Muscle layer of duodenum (tissue), 2 donors: Measurements from ENCODE around the gene NNT.
A peak's percentile ranks its signal among the peaks of the same experiment; 100 is the strongest.
"Not testable (repeated sequence)": the region's sequence is repeated elsewhere in the genome, so short reads cannot be mapped to it uniquely, and the experiment has no call there.

Source experiments
- H3K27ac ChIP-seq: one replicate; pipeline ENCODE4 v1.7.0; 2013; ENCODE audit warnings: mild to moderate bottlenecking, low read length
- H3K27me3 ChIP-seq: one replicate; pipeline ENCODE4 v1.7.0; 2013; ENCODE audit warnings: low read depth, mild to moderate bottlenecking, control low read depth, low read length
- H3K36me3 ChIP-seq, 2 donors: one replicate each; pipeline ENCODE4 v1.7.0; 2013; ENCODE audit warnings: low read length in 2 of 2, control low read depth in 1 of 2, mild to moderate bottlenecking in 1 of 2; ENCODE audit not compliant: insufficient read depth in 2 of 2, control insufficient read depth in 1 of 2
- H3K4me1 ChIP-seq, 2 donors: one replicate each; pipeline ENCODE4 v1.7.0; 2013; ENCODE audit warnings: low read length in 2 of 2, mild to moderate bottlenecking in 2 of 2, control low read depth in 1 of 2, moderate library complexity in 1 of 2; ENCODE audit not compliant: insufficient read depth in 2 of 2, control insufficient read depth in 1 of 2
- H3K4me3 ChIP-seq, 2 donors: one replicate each; pipeline ENCODE4 v1.7.0; 2013; ENCODE audit warnings: low read length in 2 of 2, low read depth in 1 of 2, mild to moderate bottlenecking in 1 of 2
- H3K9me3 ChIP-seq, 2 donors: one replicate each; pipeline ENCODE4 v1.7.0; 2013; ENCODE audit warnings: low read length in 2 of 2, control low read depth in 1 of 2, mild to moderate bottlenecking in 1 of 2; ENCODE audit not compliant: control insufficient read depth in 1 of 2
- donor health status: healthy.

Gene NNT

DNA sequence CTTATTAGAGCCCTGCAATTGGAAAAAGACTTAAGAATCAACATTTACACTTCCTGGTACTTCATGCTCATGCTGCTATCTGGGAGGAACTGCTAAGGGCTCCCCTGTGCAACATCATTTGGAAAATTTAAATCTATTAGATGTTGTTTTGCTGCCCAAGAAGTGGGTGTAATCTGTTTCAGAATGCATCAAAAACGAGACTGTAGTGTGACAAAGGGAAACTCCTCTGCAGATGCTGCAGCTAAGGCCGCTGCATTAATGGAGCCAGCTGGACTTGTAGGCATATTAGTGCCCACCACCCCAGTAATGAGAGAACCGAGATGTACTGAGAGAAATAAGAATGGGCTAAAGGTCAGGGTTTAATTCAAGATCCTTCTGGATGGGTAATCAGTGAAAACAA lies 35.0 kb upstream of the NNT start:
- H3K4me3 ChIP-seq, result no peak overlapping the region
- H3K36me3 ChIP-seq, result no peaks in the 10 kb centered on the region
- H3K27me3 ChIP-seq, result no peaks in the 10 kb centered on the region
- peaks cover 0 to 4% of the 10 kb centered on the region in 2 donors for H3K4me1 ChIP-seq
- no peak overlapping the region for H3K27ac ChIP-seq
- no peaks in the 10 kb centered on the region for H3K9me3 ChIP-seq

DNA sequence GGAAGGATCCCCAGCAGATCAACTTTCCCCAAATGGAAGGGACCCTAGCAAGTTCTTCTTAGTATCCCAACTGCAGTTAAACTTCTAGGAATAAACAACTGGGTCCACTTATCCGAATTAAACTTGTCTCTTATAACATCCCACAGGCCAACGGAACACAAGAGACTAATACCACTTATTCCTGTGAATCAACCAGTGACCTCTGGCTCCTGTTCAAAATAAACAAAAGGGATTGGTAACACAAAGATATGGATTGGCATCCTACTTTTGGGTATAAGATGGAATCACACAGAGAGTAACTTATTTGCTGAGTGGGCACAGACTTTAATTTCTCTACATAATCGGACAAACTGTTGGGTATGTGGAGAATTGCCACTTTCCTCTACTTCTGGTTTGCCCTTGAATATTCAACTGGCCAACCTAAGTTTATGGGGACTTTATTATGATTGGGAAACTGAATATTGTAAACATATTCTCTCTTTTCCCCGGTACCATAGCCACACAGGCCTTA lies 33.7 kb upstream of the NNT start:
- Histone ChIP-seq H3K4me3 (no peak overlapping the region), H3K36me3 (no peaks in the 10 kb centered on the region), H3K4me1 (peaks cover 0 to 4% of the 10 kb centered on the region in 2 donors), H3K27me3 (no peaks in the 10 kb centered on the region), H3K9me3 (no peaks in the 10 kb centered on the region), H3K27ac (no peak overlapping the region)

DNA sequence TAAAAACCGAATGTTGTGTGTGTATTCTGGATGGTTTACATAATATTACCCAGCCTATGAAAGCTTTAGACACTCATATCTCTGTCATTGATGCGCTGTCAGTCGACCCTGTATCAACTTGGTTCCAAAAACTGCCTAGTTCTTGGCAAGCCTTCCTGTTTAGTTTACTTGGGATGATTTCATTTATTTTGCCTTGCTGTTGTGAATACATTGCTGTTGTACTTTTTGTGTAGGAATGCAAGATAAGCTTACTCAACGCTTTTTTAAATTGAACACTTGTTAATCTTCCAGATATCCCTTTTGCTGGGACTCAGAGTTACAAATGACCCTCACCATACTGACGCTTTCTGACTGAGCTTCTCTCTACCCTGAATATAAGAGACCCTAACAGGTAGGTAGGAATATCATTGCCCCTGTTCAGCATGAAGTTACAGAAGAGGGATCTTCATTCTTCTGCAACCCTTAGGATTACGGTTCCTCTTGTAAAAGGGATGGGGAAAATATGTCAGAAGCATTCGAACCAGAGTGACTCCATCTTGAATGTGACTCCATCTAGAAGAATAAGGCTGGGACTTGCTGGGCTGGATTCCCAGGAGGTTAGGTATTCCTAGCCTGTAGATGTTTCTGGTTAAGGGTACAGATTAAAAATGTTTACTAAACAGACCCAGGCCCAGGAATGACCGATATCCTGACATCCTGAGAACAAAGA lies 32.4 kb upstream of the NNT start:
- Histone ChIP-seq H3K4me1 (peaks cover 0 to 4% of the 10 kb centered on the region in 2 donors), H3K4me3 (peak overlapping the region in 1 of 2 donors; percentile 32), H3K36me3 (no peaks in the 10 kb centered on the region), H3K27me3 (no peaks in the 10 kb centered on the region), H3K27ac (peak overlapping the region; percentile 64), H3K9me3 (no peaks in the 10 kb centered on the region)

DNA sequence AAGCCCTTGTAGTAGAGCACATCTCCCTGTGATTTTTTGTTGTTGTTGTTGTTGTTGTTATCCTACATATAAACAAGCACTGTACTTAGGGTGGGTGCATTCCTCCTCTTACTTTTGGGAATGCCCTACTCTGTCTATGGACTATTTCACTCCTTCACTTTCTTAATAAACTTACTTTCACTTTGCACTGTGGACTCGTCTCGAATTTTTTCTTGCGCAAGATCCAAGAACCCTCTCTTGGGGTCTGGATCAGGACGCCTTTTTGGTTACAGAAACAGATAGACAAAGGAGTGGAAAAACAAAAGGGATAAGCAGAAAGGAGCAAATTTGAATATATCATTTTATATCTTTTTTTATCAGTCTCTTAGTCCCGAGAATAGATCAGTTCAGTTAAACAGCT lies 31.7 kb upstream of the NNT start:
- H3K9me3 ChIP-seq, result no peaks in the 10 kb centered on the region
- H3K4me1 ChIP-seq, result peaks cover 0 to 4% of the 10 kb centered on the region in 2 donors
- H3K36me3 ChIP-seq, result no peaks in the 10 kb centered on the region
- H3K27ac ChIP-seq, result peak overlapping the region; percentile 64
- no peaks in the 10 kb centered on the region for H3K27me3 ChIP-seq
- peak overlapping the region; percentile 19 to 32 for H3K4me3 ChIP-seq

DNA sequence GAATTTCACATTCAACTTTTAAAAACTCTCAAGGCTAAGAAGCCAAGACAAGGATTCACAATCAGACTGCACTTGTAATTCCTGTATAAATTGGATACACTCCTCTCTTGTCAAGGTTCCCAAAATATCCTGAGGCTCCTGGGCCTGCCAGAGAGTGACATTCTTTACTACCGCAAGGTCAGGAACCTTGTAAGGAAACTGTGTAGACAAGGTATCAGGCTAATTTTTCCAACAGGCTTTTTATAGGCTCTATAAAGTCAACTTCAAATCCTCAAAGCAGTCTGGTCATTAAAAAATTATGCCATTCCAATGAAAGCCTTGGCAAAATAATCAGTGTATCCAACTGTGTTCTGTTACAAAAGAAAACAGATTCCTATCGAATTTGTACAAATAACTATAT lies 30.6 kb upstream of the NNT start:
- no peak overlapping the region for H3K27ac ChIP-seq
- H3K4me3 ChIP-seq, result no peak overlapping the region
- no peaks in the 10 kb centered on the region for H3K27me3 ChIP-seq
- H3K9me3 ChIP-seq, result no peaks in the 10 kb centered on the region
- H3K36me3 ChIP-seq, result no peaks in the 10 kb centered on the region
- H3K4me1 ChIP-seq, result peaks cover 0 to 4% of the 10 kb centered on the region in 2 donors

DNA sequence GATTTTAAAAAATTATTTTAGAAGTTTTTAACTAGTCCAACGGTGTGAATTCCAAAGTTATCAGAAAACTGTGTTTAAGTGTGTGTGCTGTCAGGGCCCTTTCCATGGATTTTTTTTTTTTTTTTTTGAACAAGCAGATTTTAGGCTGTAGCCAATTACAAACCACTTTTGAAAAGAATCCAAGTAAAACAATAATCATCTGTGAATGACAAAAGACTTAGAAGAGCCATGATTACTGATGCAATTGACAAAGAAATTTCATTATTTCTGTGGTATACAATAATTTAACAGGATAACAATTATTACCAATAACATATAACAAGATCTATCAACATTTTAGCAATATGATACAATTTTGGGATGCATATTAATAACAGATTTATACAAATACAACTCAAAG lies 29.9 kb upstream of the NNT start:
- Histone ChIP-seq H3K4me1 (peaks cover 0 to 4% of the 10 kb centered on the region in 2 donors), H3K4me3 (no peak overlapping the region), H3K9me3 (no peaks in the 10 kb centered on the region), H3K27me3 (no peaks in the 10 kb centered on the region), H3K27ac (no peak overlapping the region), H3K36me3 (no peaks in the 10 kb centered on the region)

DNA sequence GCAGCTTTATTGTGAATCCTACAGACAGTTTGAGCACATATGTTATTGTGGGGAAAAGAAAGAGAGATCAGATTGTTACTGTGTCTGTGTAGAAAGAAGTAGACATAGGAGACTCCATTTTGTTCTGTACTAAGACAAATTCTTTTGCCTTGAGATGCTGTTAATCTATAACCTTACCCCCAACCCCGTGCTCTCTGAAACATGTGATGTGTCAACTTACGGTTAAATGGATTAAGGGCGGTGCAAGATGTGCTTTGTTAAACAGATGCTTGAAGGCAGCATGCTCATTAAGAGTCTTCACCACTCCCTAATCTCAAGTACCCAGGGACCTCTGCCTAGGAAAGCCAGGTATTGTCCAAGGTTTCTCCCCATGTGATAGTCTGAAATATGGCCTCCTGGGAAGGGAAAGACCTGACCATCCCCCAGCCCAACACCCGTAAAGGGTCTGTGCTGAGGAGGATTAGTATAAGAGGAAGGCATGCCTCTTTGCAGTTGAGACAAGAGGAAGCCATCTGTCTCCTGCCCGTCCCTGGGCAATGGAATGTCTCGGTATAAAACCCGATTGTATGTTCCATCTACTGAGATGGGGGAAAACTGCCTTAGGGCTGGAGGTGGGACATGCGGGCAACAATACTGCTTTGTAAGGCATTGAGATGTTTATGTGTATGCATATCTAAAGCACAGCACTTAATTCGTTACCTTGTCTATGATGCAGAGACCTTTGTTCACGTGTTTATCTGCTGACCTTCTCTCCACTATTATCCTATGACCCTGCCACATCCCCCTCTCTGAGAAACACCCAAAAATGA lies 22.4 kb upstream of the NNT start:
- not testable (repeated sequence) for H3K27ac ChIP-seq, H3K36me3 ChIP-seq, H3K27me3 ChIP-seq, H3K9me3 ChIP-seq, H3K4me3 ChIP-seq, H3K4me1 ChIP-seq

DNA sequence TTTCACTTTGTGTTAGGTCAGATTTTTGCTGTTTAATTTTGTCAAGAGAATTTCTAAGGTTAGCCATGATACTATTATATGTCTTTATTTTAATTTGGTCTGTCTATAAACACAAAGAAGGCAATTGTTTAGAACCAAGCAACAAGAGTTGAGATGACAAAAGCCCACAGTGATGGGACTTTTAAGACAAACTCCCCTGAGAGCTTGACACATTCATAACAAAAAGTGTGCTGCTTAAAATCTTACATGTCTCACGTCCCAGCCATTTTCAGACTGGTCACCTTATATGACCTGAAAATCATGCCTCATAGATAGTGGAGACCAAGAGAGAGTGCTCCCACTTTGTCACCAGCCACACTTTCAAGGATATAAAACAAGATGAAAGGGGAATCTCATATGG lies 21.6 kb upstream of the NNT start:
- Histone ChIP-seq H3K4me3 (no peak overlapping the region), H3K27ac (no peak overlapping the region), H3K4me1 (no peaks in the 10 kb centered on the region), H3K9me3 (no peaks in the 10 kb centered on the region), H3K36me3 (no peaks in the 10 kb centered on the region), H3K27me3 (no peaks in the 10 kb centered on the region)

DNA sequence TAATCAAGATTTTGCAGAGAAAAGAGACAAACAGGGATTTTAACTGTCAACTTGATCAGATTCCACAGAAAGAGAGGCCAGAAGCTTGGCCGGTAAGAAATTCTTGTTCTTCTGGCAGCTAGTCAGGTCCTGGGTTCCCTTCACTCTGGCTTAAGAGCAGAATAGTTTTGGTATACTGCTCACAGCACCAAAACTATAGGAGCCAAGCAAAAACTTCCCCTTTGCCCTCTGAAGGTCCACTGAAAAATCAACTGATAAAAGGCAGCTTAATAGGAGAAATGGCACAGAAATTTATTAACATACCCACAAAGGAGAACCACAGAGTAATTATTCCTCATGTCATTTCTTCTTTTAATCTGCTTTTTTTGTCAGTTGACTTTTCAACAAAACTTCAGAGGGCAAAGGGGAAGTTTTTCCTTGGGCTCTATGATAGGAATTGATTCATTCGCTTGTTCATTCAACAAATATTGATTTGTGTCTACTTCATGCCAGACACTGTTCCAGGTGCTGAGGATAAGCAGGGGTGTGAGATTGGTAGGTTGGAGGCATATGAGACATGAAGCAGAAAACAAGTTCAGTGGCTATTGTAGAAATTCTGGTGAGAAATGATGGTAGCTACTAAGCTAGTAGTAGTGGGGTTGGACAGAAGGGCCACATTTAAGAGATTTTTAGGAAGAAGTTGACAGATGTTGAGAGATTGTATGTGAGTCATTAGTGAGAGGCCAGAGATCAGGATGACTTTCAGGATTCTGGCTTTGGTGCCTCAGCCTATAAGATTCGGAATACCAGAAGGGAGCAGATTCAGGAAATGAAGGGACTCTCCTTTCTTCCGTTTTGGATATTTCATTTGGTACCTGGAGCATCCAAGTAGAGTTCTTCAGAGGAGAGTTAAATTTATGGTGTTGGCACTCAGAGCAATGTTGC lies 20.6 kb upstream of the NNT start:
- Histone ChIP-seq H3K27me3 (no peaks in the 10 kb centered on the region), H3K36me3 (no peaks in the 10 kb centered on the region), H3K4me3 (no peak overlapping the region), H3K4me1 (no peaks in the 10 kb centered on the region), H3K27ac (no peak overlapping the region), H3K9me3 (no peaks in the 10 kb centered on the region)

DNA sequence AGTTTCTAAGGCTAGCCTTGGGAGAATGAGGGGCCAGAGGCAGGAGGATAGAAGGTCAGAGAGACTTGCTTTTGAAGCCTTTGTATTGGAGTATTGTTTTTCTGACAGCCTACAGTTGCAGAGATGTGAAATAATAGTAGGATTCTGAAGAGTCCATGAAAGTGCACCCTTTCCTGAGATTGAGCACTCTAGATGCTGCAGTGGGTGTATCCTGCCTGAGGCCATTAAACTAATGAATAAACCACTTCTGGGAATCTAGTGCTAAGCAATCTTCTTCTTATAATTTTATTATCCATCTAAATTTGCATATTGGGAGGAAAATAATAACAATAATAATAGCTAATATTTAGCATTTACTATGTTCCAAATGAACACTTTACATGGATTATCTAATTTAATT lies 19.3 kb upstream of the NNT start:
- Histone ChIP-seq H3K9me3 (no peaks in the 10 kb centered on the region), H3K4me1 (no peaks in the 10 kb centered on the region), H3K27me3 (no peaks in the 10 kb centered on the region), H3K4me3 (no peak overlapping the region), H3K27ac (no peak overlapping the region), H3K36me3 (no peaks in the 10 kb centered on the region)

DNA sequence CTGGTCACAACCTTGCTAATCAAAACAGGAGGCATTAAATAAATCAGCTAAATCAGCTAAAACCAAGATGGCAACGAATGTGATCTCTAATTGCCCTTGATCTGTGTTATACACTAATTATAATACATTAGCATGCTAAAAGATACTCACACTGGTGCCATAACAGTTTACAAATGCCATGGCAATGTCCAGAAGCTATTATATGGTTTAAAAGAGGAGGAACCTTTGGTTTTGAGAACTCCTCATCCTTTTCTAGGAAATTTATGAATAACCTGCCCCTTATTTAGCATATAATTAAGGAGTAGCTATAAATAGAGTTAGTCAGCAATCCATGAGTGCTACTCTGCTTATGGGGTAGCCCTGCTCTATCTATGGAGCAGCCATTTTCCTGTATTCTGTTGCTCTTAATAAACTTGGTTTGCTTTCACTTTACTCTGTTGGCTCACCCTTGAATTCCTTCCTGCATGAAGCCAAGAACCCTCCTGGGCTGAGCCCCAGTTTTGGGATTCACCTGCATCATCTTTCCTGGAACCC lies 18.7 kb upstream of the NNT start:
- no peak overlapping the region for H3K27ac ChIP-seq
- H3K36me3 ChIP-seq, result no peaks in the 10 kb centered on the region
- no peaks in the 10 kb centered on the region for H3K4me1 ChIP-seq
- H3K27me3 ChIP-seq, result no peaks in the 10 kb centered on the region
- H3K4me3 ChIP-seq, result no peak overlapping the region
- H3K9me3 ChIP-seq, result no peaks in the 10 kb centered on the region
